Measurements from ENCODE around the gene PSMB5.

GRCh38 chr14:23054000-23054811 lies 19.5 kb upstream of the PSMB5 start:
- TF ChIP-seq POLR2AphosphoS5 (IDR thresholded peaks at IDR 0.05; ENCODE audit: low read depth, low read length) (no peak), TAF1 (IDR thresholded peaks at IDR 0.05; ENCODE audit: borderline replicate concordance, insufficient read depth, low read length) (no peak)

Data from PFSK-1 (cell line).